Measurements from ENCODE around the gene PSMA5.

The PSMA5 gene

GRCh38 chr1:109361069-109361468 is 65.2 kb downstream of the PSMA5 start:
- TF ChIP-seq, protein P1, sequence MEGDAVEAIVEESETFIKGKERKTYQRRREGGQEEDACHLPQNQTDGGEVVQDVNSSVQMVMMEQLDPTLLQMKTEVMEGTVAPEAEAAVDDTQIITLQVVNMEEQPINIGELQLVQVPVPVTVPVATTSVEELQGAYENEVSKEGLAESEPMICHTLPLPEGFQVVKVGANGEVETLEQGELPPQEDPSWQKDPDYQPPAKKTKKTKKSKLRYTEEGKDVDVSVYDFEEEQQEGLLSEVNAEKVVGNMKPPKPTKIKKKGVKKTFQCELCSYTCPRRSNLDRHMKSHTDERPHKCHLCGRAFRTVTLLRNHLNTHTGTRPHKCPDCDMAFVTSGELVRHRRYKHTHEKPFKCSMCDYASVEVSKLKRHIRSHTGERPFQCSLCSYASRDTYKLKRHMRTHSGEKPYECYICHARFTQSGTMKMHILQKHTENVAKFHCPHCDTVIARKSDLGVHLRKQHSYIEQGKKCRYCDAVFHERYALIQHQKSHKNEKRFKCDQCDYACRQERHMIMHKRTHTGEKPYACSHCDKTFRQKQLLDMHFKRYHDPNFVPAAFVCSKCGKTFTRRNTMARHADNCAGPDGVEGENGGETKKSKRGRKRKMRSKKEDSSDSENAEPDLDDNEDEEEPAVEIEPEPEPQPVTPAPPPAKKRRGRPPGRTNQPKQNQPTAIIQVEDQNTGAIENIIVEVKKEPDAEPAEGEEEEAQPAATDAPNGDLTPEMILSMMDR (IDR thresholded peaks at IDR 0.05; ENCODE audit: low read depth, low read length), result no peak
- DNase-seq (ENCODE audit: extremely low read depth, low read depth), result no peak

DNA sequence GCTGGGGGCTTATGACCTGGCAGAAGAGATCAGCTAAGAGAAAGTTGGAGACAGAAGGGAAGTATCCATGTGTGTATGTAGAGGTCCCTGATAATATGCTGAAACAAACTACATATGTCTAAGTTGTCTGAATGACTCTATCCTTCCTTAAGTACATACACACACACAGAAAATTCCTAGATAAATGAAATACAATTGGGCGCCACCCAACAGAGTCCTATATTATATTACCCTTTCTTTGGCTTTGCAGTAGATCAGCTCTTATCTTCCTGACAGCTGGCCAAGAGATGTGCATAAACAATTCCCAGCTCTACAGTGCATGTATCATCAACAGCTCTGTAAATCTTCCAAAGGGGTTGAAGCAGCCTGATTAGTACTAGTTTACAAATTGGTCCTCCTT is 68.6 kb downstream of the PSMA5 start:
- no peak for DNase-seq (ENCODE audit: extremely low read depth, low read depth)
- TF ChIP-seq, protein P1 (IDR thresholded peaks at IDR 0.05; ENCODE audit: low read depth, low read length), result no peak

- TF ChIP-seq, protein P1 (IDR thresholded peaks at IDR 0.05; ENCODE audit: low read depth, low read length), result no peak
- no peak for DNase-seq (ENCODE audit: extremely low read depth, low read depth)
Measured at GRCh38 chr1:109356915-109357314, 69.3 kb downstream of the PSMA5 start.

DNA sequence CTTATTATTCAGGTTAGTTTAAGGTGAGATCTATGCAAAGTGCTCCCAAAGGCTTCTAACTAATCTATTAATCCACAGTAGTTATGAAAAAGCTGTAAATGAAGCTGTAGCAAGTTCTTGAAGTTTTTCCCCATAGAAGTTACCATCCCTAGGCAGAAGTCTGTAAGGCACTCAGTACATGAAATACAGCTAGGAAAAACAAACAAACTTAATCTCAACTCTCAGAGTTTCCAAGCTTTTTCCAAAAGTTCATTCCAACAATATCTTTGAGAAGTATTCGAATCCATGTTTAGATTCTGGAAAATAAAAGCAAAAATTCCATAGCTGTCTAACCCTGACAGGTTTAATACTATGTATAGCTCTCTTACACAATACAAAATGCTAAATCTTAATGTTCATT is 69.7 kb downstream of the PSMA5 start:
- no peak for DNase-seq (ENCODE audit: extremely low read depth, low read depth)
- TF ChIP-seq, protein P1 (IDR thresholded peaks at IDR 0.05; ENCODE audit: low read depth, low read length), result no peak

GRCh38 chr1:109354929-109355328 is 71.3 kb downstream of the PSMA5 start:
- TF ChIP-seq, protein P1 (IDR thresholded peaks at IDR 0.05; ENCODE audit: low read depth, low read length), result no peak
- DNase-seq (ENCODE audit: extremely low read depth, low read depth), result no peak

DNA sequence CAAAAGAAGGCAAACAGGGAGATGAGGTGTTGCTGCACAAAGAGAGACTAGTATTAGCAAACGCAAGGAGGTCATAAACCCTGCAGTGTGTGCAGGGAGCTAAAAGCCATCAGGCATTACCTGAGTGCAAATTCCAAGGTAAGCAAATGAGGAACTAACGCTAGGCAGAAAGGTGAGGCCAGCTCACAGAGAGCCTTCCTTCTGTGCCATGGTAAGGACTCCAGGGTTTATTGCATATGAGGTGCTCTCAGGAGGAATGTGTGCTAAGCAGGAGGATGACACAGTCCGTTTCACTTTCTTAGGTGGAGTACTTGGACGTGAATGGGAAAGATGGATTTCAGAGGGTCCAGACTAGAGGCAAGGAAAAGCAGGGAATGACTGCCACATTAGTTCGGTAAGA is 74.8 kb downstream of the PSMA5 start:
- DNase-seq (ENCODE audit: extremely low read depth, low read depth), result no peak
- TF ChIP-seq, protein P1 (IDR thresholded peaks at IDR 0.05; ENCODE audit: low read depth, low read length), result no peak

- DNase-seq (ENCODE audit: extremely low read depth, low read depth), result no peak
- TF ChIP-seq, protein P1 (IDR thresholded peaks at IDR 0.05; ENCODE audit: low read depth, low read length), result no peak
Measured at GRCh38 chr1:109350655-109351054, 75.6 kb downstream of the PSMA5 start.

Measured in AG09319 (cell line).